A673 (cell line): Measurements from ENCODE around the gene NEURL1. TPM values are rescaled to one million over a fixed set of nuclear protein-coding genes. Genes with fewer than 3 reads are reported as not detected.

ENCODE experiments used
- BruUV-seq: library from RNA; stranded (reverse); fragments of 400-500 nt; replicated peaks from 2 replicates; lab custom pipeline; 2021; lab: Mats Ljungman, UMichigan
- CTCF ChIA-PET: fragments of 300-600 bp; sonication (Branson Sonifier 250); formaldehyde crosslinking; loops from one replicate; lab custom pipeline; 2022; ENCODE audit warnings: antibody characterized with exemption; lab: Charles Lee
- POLR2A ChIA-PET: fragments of 300-600 bp; sonication (Branson Sonifier 250); formaldehyde crosslinking; loops from one replicate; lab custom pipeline; 2022; ENCODE audit warnings: antibody characterized with exemption; ENCODE audit not compliant: low non-redundant PET; lab: Charles Lee
- DNase-seq: peaks from one replicate; pipeline ENCODE4 v3.0.0-alpha.2; 2015; ENCODE audit warnings: low spot score
- H3K27ac ChIP-seq: fragments of 200-600 bp; sonication (generic); 2 replicates; pipeline ENCODE4 v1.5.1; 2016; ENCODE audit warnings: mixed run types, low read depth, mild to moderate bottlenecking, mixed read lengths, antibody characterized with exemption, low read length; ENCODE audit not compliant: poor library complexity, severe bottlenecking
- H3K27me3 ChIP-seq: fragments of 200-600 bp; sonication (generic); replicated peaks from 2 replicates; pipeline ENCODE4 v1.6.1; 2017; ENCODE audit warnings: mixed run types, low read depth, mild to moderate bottlenecking, mixed read lengths, antibody characterized with exemption, low read length; ENCODE audit not compliant: insufficient read depth, poor library complexity
- H3K36me3 ChIP-seq: fragments of 200-600 bp; sonication (generic); 2 replicates; pipeline ENCODE4 v1.6.1; 2016; ENCODE audit warnings: mixed run types, mild to moderate bottlenecking, mixed read lengths, antibody characterized with exemption, low read length; ENCODE audit not compliant: insufficient read depth, poor library complexity, severe bottlenecking
- H3K4me1 ChIP-seq: fragments of 200-600 bp; sonication (generic); 2 replicates; pipeline ENCODE4 v1.6.1; 2017; ENCODE audit warnings: mixed run types, mild to moderate bottlenecking, mixed read lengths, antibody characterized with exemption, low read length; ENCODE audit not compliant: insufficient read depth, poor library complexity, severe bottlenecking
- H3K4me3 ChIP-seq: fragments of 200-600 bp; sonication (generic); 2 replicates; pipeline ENCODE4 v1.5.1; 2016; ENCODE audit warnings: low read depth, mixed run types, mild to moderate bottlenecking, mixed read lengths, low read length; ENCODE audit not compliant: poor library complexity, severe bottlenecking
- H3K9me3 ChIP-seq: fragments of 200-600 bp; sonication (generic); 2 replicates; pipeline ENCODE4 v1.6.1; 2016; ENCODE audit warnings: mixed run types, low read depth, mild to moderate bottlenecking, mixed read lengths, antibody characterized with exemption, low read length; ENCODE audit not compliant: poor library complexity, severe bottlenecking
- EZH2 ChIP-seq: fragments of 200-600 bp; sonication (generic); IDR thresholded peaks from 2 replicates; pipeline ENCODE4 v1.6.1; 2017; ENCODE audit warnings: borderline replicate concordance, low read depth, mild to moderate bottlenecking, mixed read lengths, antibody characterized with exemption, low read length; ENCODE audit not compliant: poor library complexity, severe bottlenecking
- intact Hi-C: fragments of 100-400 bp; cut with micrococcal nuclease; formaldehyde crosslinking; loops from one replicate; pipeline ENCODE4 v1.10.0; 2022; ENCODE audit not compliant: unreplicated experiment
- total RNA-seq: library from RNA; stranded (reverse); gene quantifications from 2 replicates; pipeline ENCODE4 v1.2.3, GENCODE V29; 2021
- TF ChIP-seq, protein P1 (sequence below): fragments of 300-800, 200-600 bp; sonication (generic); conservative IDR thresholded peaks from 2 replicates; pipeline ENCODE4 v1.5.1; 2017; ENCODE audit warnings: low read depth, mild to moderate bottlenecking, antibody characterized with exemption, low read length, moderate library complexity, mixed read lengths

The NEURL1 gene
- total RNA-seq, 1 experiment from 2014 or later: 0.52 TPM

DNA sequence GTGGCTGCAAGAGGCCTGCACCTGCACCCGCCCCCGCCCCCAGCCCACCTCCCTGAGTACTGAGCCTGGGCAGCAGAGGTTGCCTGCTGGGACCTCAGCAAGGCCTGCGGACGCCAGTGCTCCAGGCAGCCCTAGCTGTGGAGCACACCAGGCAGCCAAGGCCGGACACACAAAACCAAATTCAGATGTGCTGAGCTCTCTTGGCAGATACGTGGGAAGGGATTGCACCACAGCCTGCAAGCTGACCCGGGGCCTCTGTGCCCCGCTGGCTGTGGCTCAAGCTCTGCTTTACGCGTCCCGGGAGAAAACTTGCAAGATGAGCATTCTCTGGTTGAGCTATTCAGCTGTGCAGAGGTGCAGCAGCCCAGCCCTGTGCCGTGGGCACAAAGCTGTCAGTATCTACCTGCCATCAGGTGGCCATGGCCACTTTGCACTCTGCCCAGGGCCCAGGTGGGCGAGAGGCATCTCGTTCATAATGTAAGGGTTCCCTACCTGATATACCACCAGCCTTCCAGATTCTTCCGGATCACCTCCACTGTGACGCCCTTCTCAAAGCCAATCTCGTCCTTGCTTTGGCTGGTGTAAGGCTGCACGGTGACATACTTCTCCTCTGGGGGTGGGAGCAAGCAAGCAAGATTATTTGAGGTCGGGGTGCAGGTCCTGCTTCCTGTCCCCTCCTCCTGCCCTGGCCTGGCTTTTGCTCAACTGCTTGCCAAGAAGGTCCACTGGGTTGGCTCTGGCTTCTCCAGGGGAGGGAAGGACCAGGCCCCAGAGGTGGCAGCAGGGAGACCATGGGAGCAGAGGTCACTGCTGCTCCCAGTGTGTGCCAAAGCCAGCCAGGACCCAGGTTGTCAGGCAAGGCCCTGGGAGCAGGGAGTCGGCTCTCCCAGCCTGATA, 123.4 kb downstream of the NEURL1 start:
- peak; percentile 29 for DNase-seq
- ChIA-PET CTCF (no interaction called here), POLR2A (no interaction called here)
- peak overlapping the region; percentile 42 for H3K27ac ChIP-seq
- H3K4me3 ChIP-seq: no peak overlapping the region
- no peaks in the 10 kb centered on the region for H3K4me1 ChIP-seq
- intact Hi-C loops: no loop called here
- H3K27me3 ChIP-seq: no peaks in the 10 kb centered on the region
- H3K9me3 ChIP-seq: no peaks in the 10 kb centered on the region
- no TSS peak for BruUV-seq
- H3K36me3 ChIP-seq: peaks cover 23% of the 10 kb centered on the region
- no peak for TF ChIP-seq EZH2
- TF ChIP-seq, protein P1, sequence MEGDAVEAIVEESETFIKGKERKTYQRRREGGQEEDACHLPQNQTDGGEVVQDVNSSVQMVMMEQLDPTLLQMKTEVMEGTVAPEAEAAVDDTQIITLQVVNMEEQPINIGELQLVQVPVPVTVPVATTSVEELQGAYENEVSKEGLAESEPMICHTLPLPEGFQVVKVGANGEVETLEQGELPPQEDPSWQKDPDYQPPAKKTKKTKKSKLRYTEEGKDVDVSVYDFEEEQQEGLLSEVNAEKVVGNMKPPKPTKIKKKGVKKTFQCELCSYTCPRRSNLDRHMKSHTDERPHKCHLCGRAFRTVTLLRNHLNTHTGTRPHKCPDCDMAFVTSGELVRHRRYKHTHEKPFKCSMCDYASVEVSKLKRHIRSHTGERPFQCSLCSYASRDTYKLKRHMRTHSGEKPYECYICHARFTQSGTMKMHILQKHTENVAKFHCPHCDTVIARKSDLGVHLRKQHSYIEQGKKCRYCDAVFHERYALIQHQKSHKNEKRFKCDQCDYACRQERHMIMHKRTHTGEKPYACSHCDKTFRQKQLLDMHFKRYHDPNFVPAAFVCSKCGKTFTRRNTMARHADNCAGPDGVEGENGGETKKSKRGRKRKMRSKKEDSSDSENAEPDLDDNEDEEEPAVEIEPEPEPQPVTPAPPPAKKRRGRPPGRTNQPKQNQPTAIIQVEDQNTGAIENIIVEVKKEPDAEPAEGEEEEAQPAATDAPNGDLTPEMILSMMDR: no peak

DNA sequence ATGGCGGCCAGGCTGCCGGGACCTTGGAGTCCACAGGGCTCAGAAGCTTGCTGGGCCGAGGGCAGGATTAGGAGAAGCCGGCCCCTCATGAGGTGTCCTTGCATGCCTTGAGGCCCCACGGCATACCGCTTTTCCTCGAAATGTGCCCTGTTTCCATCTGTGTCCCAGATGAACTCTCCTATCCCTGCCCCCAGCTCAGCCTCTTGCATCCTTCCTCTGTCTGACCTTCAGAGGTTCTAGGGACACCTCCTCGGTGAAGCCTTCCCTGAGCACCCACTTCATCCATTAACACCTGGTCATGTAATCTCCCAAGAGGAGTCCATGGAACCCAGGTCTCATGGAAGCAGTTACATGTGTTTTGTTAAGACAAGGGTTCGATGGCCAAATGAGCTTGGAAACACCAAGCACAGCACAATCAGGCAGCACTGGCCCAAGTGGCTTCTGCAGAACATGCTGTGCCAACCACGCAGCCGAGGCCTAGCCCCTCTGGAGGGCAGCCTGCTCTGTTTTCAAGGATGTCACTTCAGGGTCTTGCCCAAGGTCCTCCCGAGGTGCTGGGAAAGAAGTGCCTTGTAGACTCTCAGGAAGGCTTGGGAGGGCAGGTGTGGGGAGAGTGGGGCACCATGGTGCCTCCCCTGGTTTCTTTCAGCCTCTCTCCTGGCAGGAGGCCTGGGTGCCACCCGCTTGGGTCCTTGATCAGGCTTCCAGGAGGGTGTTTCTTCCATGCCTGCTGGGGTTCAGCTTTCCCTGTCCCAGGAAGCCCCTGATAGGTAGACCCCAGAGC, 124.3 kb downstream of the NEURL1 start:
- Histone ChIP-seq H3K4me1 (no peaks in the 10 kb centered on the region), H3K4me3 (no peak overlapping the region), H3K9me3 (no peaks in the 10 kb centered on the region), H3K27ac (no peak overlapping the region), H3K27me3 (no peaks in the 10 kb centered on the region), H3K36me3 (peaks cover 26% of the 10 kb centered on the region)
- no peak for DNase-seq
- no peak for TF ChIP-seq EZH2
- TF ChIP-seq, protein P1: no peak
- CTCF ChIA-PET: no interaction called here
- intact Hi-C loops: no loop called here
- POLR2A ChIA-PET: no interaction called here
- BruUV-seq: no TSS peak

DNA sequence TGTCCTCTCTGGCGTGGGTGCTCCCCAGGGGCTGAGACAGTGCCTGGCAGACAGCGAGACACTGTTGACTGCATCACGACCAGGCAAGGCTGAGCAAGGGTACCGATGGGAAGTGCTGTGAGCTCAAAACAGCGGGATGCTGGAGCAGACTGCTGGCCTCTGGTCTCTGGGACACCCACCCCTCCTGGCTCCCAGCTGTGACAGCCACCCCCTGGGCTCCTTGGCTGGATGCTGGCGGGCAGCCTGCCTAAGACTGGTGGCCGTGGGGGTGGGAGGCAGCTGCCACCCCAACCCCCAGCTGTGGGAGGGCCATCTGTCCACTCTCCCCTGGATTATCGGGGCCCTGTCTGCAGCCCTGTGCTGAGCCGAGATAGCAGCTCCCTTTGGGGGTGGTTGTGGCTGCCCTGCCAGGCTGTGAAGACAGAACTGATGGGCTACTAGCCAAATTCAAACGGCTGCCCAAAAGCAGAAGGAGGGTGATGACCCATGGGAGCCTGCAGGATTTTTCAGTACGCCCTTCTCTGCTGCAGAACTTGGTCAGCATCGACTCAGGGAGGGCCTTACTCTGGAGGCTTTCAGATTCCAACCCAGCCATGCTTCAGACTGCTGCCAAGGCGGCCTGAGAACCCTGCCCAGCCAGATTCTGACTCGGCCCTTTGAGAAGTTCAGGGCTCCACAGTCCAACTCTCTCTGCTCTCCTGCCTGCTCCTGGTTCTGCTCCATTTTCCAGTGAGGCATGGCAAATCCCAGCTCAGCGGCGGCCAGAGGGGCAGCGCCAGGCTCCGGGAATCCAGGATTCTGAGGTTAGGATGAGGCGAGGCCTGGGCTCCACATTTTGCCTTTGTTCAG, 125.3 kb downstream of the NEURL1 start:
- Histone ChIP-seq H3K4me3 (no peak overlapping the region), H3K27ac (no peak overlapping the region), H3K36me3 (peaks cover 16% of the 10 kb centered on the region), H3K27me3 (no peaks in the 10 kb centered on the region), H3K4me1 (no peaks in the 10 kb centered on the region), H3K9me3 (no peaks in the 10 kb centered on the region)
- ChIA-PET POLR2A (no interaction called here), CTCF (no interaction called here)
- no TSS peak for BruUV-seq
- no peak for DNase-seq
- intact Hi-C loops: no loop called here
- no peak for TF ChIP-seq EZH2
- TF ChIP-seq, protein P1: no peak
